ENCODE data around the gene COL27A1. TPM values are rescaled to one million over a fixed set of nuclear protein-coding genes. Genes with fewer than 3 reads are reported as not detected.

COL27A1 gene
- total RNA-seq, 1 donor from 2014 or later = 65.1 TPM

DNA sequence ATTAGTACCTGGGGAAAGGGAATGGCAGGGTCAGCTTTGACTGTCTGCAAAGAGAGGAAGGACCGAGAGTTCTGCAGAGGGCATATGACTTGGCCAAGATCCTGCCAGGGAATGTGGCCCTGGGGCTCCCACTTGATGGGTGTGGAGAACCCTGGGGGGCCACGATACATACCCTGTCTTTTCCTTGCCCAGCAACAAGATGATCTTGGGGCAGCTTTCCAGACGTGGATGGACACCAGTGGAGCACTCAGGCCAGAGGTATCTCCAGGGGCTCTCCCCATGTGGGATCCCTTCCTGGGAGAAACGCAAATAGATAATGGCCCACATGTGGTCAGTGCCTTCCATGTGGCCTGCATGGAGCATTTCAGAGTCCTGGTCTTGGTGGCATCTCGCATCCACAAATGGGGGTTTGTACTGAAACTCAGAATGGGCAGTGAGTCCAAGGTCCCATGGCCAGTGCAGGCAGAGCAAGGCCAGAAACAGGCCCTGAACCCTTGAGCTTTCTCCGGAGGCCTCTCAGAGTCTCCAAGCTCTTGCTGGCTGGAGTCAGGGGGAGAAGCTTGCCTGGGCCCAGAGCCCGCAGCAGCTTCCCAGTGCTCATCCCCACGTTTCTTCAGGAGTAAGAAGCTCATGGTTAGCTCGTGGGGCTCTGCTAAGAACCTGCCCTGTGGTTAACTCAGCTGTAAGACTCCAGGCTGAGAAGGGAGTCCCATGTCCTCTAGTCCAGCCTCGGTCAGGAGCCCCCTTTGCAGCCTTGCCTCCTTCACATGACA, 149.3 kb downstream of the COL27A1 start:
- Mint-ChIP-seq H3K4me3 (no peak overlapping the region), H3K4me1 (ENCODE audit: unreplicated experiment) (peaks cover 4% of the 10 kb centered on the region), H3K27me3 (no peaks in the 10 kb centered on the region), H3K27ac (no peak overlapping the region), H3K36me3 (no peaks in the 10 kb centered on the region), H3K9me3 (no peaks in the 10 kb centered on the region)
- DNase-seq (ENCODE audit: extremely low spot score, unreplicated experiment) = peak; percentile 57
- TF ChIP-seq CTCF (conservative IDR thresholded peaks at IDR 0.05) = no peak

DNA sequence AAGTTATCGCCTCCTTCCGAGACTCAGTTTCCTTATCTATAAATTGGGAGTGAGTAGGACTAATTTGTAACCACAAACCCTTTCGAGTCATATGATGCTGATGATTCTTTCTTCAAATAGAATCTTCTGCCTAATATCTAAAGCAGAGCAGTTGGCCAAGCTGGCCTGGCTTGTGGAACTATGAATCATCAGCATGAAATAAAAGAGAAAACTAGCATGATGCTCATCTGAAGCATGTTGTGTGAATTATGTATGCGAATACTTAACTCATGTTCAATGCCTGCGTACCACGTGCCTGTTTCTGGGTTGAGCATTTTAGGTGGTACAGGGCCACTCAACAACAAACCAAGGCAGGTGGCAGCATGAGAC, 152.5 kb downstream of the COL27A1 start:
- DNase-seq (ENCODE audit: extremely low spot score, unreplicated experiment) = no peak
- H3K4me3 Mint-ChIP-seq = no peak overlapping the region
- no peaks in the 10 kb centered on the region for H3K9me3 Mint-ChIP-seq
- H3K27ac Mint-ChIP-seq = no peak overlapping the region
- H3K27me3 Mint-ChIP-seq = no peaks in the 10 kb centered on the region
- TF ChIP-seq CTCF (conservative IDR thresholded peaks at IDR 0.05) = no peak
- no peaks in the 10 kb centered on the region for H3K36me3 Mint-ChIP-seq
- peaks cover 4% of the 10 kb centered on the region for H3K4me1 Mint-ChIP-seq (ENCODE audit: unreplicated experiment)

- Mint-ChIP-seq H3K36me3 (no peaks in the 10 kb centered on the region), H3K9me3 (no peaks in the 10 kb centered on the region), H3K27me3 (no peaks in the 10 kb centered on the region), H3K27ac (no peak overlapping the region), H3K4me3 (no peak overlapping the region), H3K4me1 (ENCODE audit: unreplicated experiment) (peaks cover 4% of the 10 kb centered on the region)
- peak; percentile 45 for DNase-seq (ENCODE audit: extremely low spot score, unreplicated experiment)
- no peak for TF ChIP-seq CTCF (conservative IDR thresholded peaks at IDR 0.05)
Measured at GRCh38 chr9:114308361-114308950, 153.1 kb downstream of the COL27A1 start.

DNA sequence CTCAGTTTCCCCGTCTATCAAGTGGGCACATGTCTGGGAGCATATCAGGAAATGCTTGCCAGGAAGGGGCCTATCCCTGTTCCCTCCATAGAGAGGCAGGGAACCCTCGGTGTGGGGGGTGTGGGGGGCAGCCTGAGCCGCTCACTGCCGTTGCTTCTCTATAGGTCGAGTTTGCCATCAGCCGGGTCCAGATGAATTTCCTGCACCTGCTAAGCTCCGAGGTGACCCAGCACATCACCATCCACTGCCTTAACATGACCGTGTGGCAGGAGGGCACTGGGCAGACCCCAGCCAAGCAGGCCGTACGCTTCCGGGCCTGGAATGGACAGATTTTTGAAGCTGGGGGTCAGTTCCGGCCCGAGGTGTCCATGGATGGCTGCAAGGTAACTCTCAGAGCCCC, 153.8 kb downstream of the COL27A1 start:
- Mint-ChIP-seq H3K9me3 (no peaks in the 10 kb centered on the region), H3K4me3 (no peak overlapping the region), H3K27me3 (no peaks in the 10 kb centered on the region), H3K27ac (no peak overlapping the region), H3K4me1 (ENCODE audit: unreplicated experiment) (peaks cover 4% of the 10 kb centered on the region), H3K36me3 (no peaks in the 10 kb centered on the region)
- peak; percentile 56 for DNase-seq (ENCODE audit: extremely low spot score, unreplicated experiment)
- TF ChIP-seq CTCF (conservative IDR thresholded peaks at IDR 0.05) = no peak

DNA sequence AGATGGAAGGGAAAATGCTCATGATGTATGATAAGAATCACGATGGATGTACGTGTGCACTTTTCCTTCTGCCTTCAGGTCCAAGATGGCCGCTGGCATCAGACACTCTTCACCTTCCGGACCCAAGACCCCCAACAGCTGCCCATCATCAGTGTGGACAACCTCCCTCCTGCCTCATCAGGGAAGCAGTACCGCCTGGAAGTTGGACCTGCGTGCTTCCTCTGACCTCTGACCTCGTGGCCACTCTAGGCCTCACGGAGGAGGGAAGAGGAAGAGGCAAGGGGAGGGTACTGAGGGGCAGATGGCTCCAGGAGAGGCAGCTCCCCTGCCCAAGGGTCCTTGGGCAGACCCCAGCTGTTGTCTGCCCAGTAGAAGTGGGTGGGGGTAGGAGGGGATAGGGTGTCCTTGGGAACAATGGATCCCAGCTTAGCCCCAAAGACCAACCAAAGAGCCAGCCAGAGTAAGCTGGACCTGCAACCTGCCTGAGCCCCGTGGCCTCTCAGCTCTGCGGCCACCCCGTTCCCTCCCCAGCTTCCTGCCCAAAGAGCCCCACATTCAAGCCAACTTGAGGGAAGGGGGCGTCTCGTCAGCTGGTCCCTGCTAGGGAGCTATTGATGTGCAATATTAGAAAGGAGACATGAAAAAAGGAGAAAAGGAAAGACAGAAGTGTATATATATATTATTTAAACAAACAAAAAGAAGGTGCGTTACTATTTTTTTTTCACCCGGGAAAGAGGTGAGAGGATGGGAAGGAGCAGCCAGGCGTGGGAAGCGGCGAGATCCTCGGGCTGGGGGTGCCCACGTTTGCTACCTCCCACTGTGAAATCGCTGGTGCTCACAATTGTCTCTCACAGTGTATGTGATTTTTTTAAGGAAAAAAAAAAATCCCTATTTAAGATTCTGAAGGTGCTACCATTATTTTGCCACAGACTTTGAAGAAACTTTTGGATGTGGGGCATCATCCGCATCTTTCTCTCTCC, 155.4 kb downstream of the COL27A1 start:
- Mint-ChIP-seq H3K4me3 (no peak overlapping the region), H3K4me1 (ENCODE audit: unreplicated experiment) (peaks cover under 1% of the 10 kb centered on the region), H3K27ac (no peak overlapping the region), H3K36me3 (no peaks in the 10 kb centered on the region), H3K27me3 (no peaks in the 10 kb centered on the region), H3K9me3 (no peaks in the 10 kb centered on the region)
- no peak for TF ChIP-seq CTCF (conservative IDR thresholded peaks at IDR 0.05)
- peak; percentile 54 for DNase-seq (ENCODE audit: extremely low spot score, unreplicated experiment)

All from type B pancreatic cell (in vitro differentiated cells).